ENCODE measurements around the gene WFIKKN2.

- TF ChIP-seq CTCF (conservative IDR thresholded peaks at IDR 0.05 in 1 of 2, IDR thresholded peaks at IDR 0.05 in 1 of 2; ENCODE audit: low read depth in 1 of 2, low read length in 2 of 2): no peak
- TF ChIP-seq EZH2 (IDR thresholded peaks at IDR 0.05; ENCODE audit: low read length, missing control alignments): no peak
Observed at GRCh38 chr17:50818921-50819657, 16.3 kb upstream of the WFIKKN2 start.
